Measurements from ENCODE around the gene RICTOR. TPM values are rescaled to one million over a fixed set of nuclear protein-coding genes. Genes with fewer than 3 reads are reported as not detected.

The RICTOR gene
- total RNA-seq, 6 experiments from 2014 or later: 16.1 to 24.0 (median 20.1) TPM

- no peak for DNase-seq
- H3K27me3 Mint-ChIP-seq (ENCODE audit: insufficient read depth): no peaks in the 10 kb centered on the region
- peak overlapping the region; percentile 47; the same call in 1 of the 2 replicates for H3K4me3 Mint-ChIP-seq
- H3K27ac Mint-ChIP-seq: peak overlapping the region; percentile 67
- peaks cover 70% of the 10 kb centered on the region for H3K4me1 Mint-ChIP-seq (ENCODE audit: low read depth)
- H3K36me3 Mint-ChIP-seq (ENCODE audit: low read depth): no peaks in the 10 kb centered on the region
- no peaks in the 10 kb centered on the region for H3K9me3 Mint-ChIP-seq
- no peak for TF ChIP-seq CTCF (IDR thresholded peaks at IDR 0.05)
Observed at GRCh38 chr5:39119404-39120051, 45.3 kb upstream of the RICTOR start.

GRCh38 chr5:39118638-39119037, 44.4 kb upstream of the RICTOR start:
- no peak for DNase-seq

GRCh38 chr5:39117401-39117800, 43.2 kb upstream of the RICTOR start:
- Mint-ChIP-seq H3K36me3 (ENCODE audit: low read depth) (no peaks in the 10 kb centered on the region), H3K27me3 (ENCODE audit: insufficient read depth) (no peaks in the 10 kb centered on the region), H3K27ac (peak overlapping the region; percentile 80), H3K9me3 (no peaks in the 10 kb centered on the region), H3K4me1 (ENCODE audit: low read depth) (peaks cover 72% of the 10 kb centered on the region), H3K4me3 (peak overlapping the region; percentile 37)
- DNase-seq: peak; percentile 32
- TF ChIP-seq CTCF (IDR thresholded peaks at IDR 0.05): no peak

More at GRCh38 chr5:39118638-39119037, 44.4 kb upstream of the RICTOR start:
- Mint-ChIP-seq H3K36me3 (ENCODE audit: low read depth) (no peaks in the 10 kb centered on the region), H3K9me3 (no peaks in the 10 kb centered on the region), H3K27ac (no peak overlapping the region), H3K27me3 (ENCODE audit: insufficient read depth) (no peaks in the 10 kb centered on the region), H3K4me3 (no peak overlapping the region), H3K4me1 (ENCODE audit: low read depth) (peaks cover 74% of the 10 kb centered on the region)
- TF ChIP-seq CTCF (IDR thresholded peaks at IDR 0.05): no peak

GRCh38 chr5:39116344-39117170, 42.4 kb upstream of the RICTOR start:
- no peak for TF ChIP-seq CTCF (IDR thresholded peaks at IDR 0.05)
- Mint-ChIP-seq H3K4me1 (ENCODE audit: low read depth) (peaks cover 64% of the 10 kb centered on the region), H3K36me3 (ENCODE audit: low read depth) (no peaks in the 10 kb centered on the region), H3K27ac (peak overlapping the region; percentile 18), H3K4me3 (no peak overlapping the region), H3K9me3 (no peaks in the 10 kb centered on the region), H3K27me3 (ENCODE audit: insufficient read depth) (no peaks in the 10 kb centered on the region)
- no peak for DNase-seq

- Mint-ChIP-seq H3K4me1 (ENCODE audit: low read depth) (peaks cover 56% of the 10 kb centered on the region), H3K4me3 (no peak overlapping the region), H3K27me3 (ENCODE audit: insufficient read depth) (no peaks in the 10 kb centered on the region), H3K27ac (peak overlapping the region; percentile 18; the same call in 1 of the 2 replicates), H3K9me3 (no peaks in the 10 kb centered on the region), H3K36me3 (ENCODE audit: low read depth) (no peaks in the 10 kb centered on the region)
- no peak for DNase-seq
- TF ChIP-seq CTCF (IDR thresholded peaks at IDR 0.05): no peak
Observed at GRCh38 chr5:39115644-39116343, 41.6 kb upstream of the RICTOR start.
